HL-60/S4 treated with phorbol 12-myristate 13-acetate at 8.2 ng/mL for 4 days and 3 days (cell line): ENCODE measurements around the gene TSPAN11.

Experiments used
- in situ Hi-C: fragments of 300-500 bp; cut with MboI; formaldehyde crosslinking; loops from 2 replicates; pipeline ENCODE4 v1.15.0; 2022; ENCODE audit warnings: low sequenced_read_pairs

The TSPAN11 gene

GRCh38 chr12:31037931-31038330 is 111.4 kb downstream of the TSPAN11 start:
- in situ Hi-C loops = no loop called here

GRCh38 chr12:31041033-31041564 is 114.6 kb downstream of the TSPAN11 start:
- in situ Hi-C loops = no loop called here
